ENCODE measurements around the gene DQX1. TPM values are rescaled to one million over a fixed set of nuclear protein-coding genes. Genes with fewer than 3 reads are reported as not detected.
A peak's percentile ranks its signal among the peaks of the same experiment; 100 is the strongest.
"Not testable (repeated sequence)": the region's sequence is repeated elsewhere in the genome, so short reads cannot be mapped to it uniquely, and the experiment has no call there.

DQX1 gene
- total and polyA plus RNA-seq, 4 donors = 0.05 to 1.0 (median 0.08) TPM; not detected in 1

DNA sequence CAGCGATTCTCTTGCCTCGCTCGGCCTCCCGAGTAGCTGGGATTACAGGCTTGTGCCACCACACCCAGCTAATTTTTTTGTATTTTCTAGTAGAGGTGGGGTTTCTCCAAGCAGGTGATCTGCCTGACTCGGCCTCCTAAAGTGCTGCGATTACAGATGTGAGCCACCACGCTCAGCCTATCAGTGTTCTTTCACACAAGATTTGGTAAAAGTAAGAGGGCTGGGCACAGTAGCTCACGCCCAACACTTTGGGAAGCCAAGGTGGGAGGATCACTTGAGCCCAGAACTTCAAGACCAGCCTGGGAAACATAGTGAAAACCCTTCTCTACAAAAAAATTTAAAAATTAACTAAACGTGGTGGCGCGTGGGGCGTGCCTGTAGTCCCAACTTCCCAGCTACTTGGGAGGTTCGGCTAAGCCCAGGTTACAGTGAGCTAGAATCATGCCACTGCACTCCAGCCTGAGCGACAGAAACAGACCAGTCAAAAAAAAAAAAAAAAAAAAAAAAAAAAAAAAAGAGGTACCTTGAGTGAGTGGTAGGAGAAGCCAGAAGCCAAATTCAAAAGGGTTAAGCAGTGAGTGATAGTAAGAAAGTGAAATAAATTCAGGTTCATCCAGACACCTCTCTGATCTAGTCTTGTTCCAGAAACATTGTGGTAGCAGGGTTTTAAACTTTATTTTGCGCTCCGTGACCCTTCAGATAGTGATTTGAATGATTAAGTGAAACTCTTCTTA lies 54.5 kb downstream of the DQX1 start:
- H3K27ac ChIP-seq (ENCODE audit: low read depth in 1 of 2, low read length in 2 of 2) = peak overlapping the region; percentile 88 to 96
- peak overlapping the region; percentile 65 to 97 (median 87) for H3K4me3 ChIP-seq (ENCODE audit: low read depth in 1 of 3, low read length in 3 of 3)
- H3K4me1 ChIP-seq (ENCODE audit: control insufficient read depth in 4 of 4, insufficient read depth in 4 of 4, low read length in 3 of 4) = peaks cover 8 to 19% (median 16%) of the 10 kb centered on the region in 4 donors
- TF ChIP-seq YY1 (IDR thresholded peaks at IDR 0.05) (no peak), RAD21 (IDR thresholded peaks at IDR 0.05) (no peak), SP1 (IDR thresholded peaks at IDR 0.05) (no peak), FOXA1 (IDR thresholded peaks at IDR 0.05) (no peak), FOXA2 (IDR thresholded peaks at IDR 0.05) (no peak), RXRA (IDR thresholded peaks at IDR 0.05) (no peak), JUND (IDR thresholded peaks at IDR 0.05) (no peak)
- TF ChIP-seq, protein P1, sequence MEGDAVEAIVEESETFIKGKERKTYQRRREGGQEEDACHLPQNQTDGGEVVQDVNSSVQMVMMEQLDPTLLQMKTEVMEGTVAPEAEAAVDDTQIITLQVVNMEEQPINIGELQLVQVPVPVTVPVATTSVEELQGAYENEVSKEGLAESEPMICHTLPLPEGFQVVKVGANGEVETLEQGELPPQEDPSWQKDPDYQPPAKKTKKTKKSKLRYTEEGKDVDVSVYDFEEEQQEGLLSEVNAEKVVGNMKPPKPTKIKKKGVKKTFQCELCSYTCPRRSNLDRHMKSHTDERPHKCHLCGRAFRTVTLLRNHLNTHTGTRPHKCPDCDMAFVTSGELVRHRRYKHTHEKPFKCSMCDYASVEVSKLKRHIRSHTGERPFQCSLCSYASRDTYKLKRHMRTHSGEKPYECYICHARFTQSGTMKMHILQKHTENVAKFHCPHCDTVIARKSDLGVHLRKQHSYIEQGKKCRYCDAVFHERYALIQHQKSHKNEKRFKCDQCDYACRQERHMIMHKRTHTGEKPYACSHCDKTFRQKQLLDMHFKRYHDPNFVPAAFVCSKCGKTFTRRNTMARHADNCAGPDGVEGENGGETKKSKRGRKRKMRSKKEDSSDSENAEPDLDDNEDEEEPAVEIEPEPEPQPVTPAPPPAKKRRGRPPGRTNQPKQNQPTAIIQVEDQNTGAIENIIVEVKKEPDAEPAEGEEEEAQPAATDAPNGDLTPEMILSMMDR (IDR thresholded peaks at IDR 0.05; ENCODE audit: low read depth, low read length, missing input control) = no peak
- TF ChIP-seq, protein P2, sequence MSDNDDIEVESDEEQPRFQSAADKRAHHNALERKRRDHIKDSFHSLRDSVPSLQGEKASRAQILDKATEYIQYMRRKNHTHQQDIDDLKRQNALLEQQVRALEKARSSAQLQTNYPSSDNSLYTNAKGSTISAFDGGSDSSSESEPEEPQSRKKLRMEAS (IDR thresholded peaks at IDR 0.05) = no peak
- TF ChIP-seq, protein P3, sequence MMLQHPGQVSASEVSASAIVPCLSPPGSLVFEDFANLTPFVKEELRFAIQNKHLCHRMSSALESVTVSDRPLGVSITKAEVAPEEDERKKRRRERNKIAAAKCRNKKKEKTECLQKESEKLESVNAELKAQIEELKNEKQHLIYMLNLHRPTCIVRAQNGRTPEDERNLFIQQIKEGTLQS (IDR thresholded peaks at IDR 0.05) = no peak
- WGBS = 32% methylated on average over 16 of the region's 16 CpGs
- no peak for DNase-seq (ENCODE audit: low spot score)
- no peaks in the 10 kb centered on the region for H3K27me3 ChIP-seq (ENCODE audit: control insufficient read depth in 4 of 4, insufficient read depth in 4 of 4, low read length in 3 of 4)
- peaks cover 2 to 13% (median 12%) of the 10 kb centered on the region in 4 donors for H3K36me3 ChIP-seq (ENCODE audit: control insufficient read depth in 4 of 4, insufficient read depth in 3 of 4, low read depth in 1 of 4, low read length in 3 of 4)
- no peaks in the 10 kb centered on the region for H3K9me3 ChIP-seq (ENCODE audit: control insufficient read depth in 4 of 4, low read length in 3 of 4)
- H3K9ac ChIP-seq (ENCODE audit: low read depth in 1 of 2, low read length in 2 of 2) = peak overlapping the region; percentile 86 to 91

DNA sequence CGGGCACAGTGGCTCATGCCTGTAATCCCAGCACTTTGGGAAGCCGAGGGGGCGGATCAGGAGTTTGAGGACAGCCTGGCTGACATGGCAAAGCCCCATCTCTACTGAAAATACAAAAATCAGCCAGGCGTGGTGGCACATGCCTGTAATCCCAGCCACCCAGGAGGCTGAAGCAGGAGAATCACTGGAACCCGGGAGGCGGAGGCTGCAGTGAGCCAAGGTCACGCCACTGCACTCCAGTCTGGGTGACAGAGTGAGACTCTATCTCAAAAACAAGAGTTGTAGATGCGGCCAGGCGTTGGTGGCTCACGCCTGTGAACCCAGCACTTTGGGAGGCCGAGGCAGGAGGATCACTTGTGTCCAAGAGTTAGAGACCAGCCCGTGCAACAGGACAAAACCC lies 55.3 kb downstream of the DQX1 start:
- peaks cover 8 to 23% (median 19%) of the 10 kb centered on the region in 4 donors for H3K4me1 ChIP-seq (ENCODE audit: control insufficient read depth in 4 of 4, insufficient read depth in 4 of 4, low read length in 3 of 4)
- not testable (repeated sequence) for H3K9ac ChIP-seq (ENCODE audit: low read depth in 1 of 2, low read length in 2 of 2); H3K27ac ChIP-seq (ENCODE audit: low read depth in 1 of 2, low read length in 2 of 2)

More for the DNA sequence above, 55.3 kb downstream of the DQX1 start:
- H3K4me3 ChIP-seq (ENCODE audit: low read depth in 1 of 3, low read length in 3 of 3); H3K27me3 ChIP-seq (ENCODE audit: control insufficient read depth in 4 of 4, insufficient read depth in 4 of 4, low read length in 3 of 4); H3K9me3 ChIP-seq (ENCODE audit: control insufficient read depth in 4 of 4, low read length in 3 of 4); DNase-seq (ENCODE audit: low spot score): not testable (repeated sequence)
- 97% methylated on average over 12 of the region's 12 CpGs for WGBS
- H3K36me3 ChIP-seq (ENCODE audit: control insufficient read depth in 4 of 4, insufficient read depth in 3 of 4, low read depth in 1 of 4, low read length in 3 of 4) = peaks cover 2 to 13% (median 12%) of the 10 kb centered on the region in 4 donors

Other genes starting within 250 kb of the DQX1 start
- gene SLC4A5, start 182.8 kb downstream of the DQX1 start, total RNA-seq = under 1 TPM; 0.42 to 0.50 TPM
- under 1 TPM; 0.12 to 0.15 TPM for gene SLC4A5, start 182.8 kb downstream of the DQX1 start, polyA plus RNA-seq
- gene DCTN1, start 145.9 kb downstream of the DQX1 start, total RNA-seq = 10 to 100 TPM; 34.8 to 40.9 TPM
- 10 to 100 TPM; 29.7 to 32.1 TPM for gene DCTN1, start 145.9 kb downstream of the DQX1 start, polyA plus RNA-seq
- under 1 TPM; 0.08 to 0.23 TPM for gene C2orf81, start 104.6 kb downstream of the DQX1 start, total RNA-seq
- gene C2orf81, start 104.6 kb downstream of the DQX1 start, polyA plus RNA-seq = under 1 TPM; 0.35 to 0.44 TPM
- 1 to 10 TPM; 1.7 to 4.2 TPM for gene WDR54, start 104.5 kb downstream of the DQX1 start, total RNA-seq
- 1 to 10 TPM; 3.0 to 3.2 TPM for gene WDR54, start 104.5 kb downstream of the DQX1 start, polyA plus RNA-seq
- gene RTKN, start 84.3 kb downstream of the DQX1 start, total RNA-seq = 10 to 100 TPM; 27.8 to 98.0 TPM
- 10 to 100 TPM; 54.4 to 91.7 TPM for gene RTKN, start 84.3 kb downstream of the DQX1 start, polyA plus RNA-seq
- gene INO80B, start 71.1 kb downstream of the DQX1 start, total RNA-seq = 10 to 100 TPM in 1 of 2 donors, 1 to 10 TPM in 1; 7.0 to 14.8 TPM
- 10 to 100 TPM in 1 of 2 donors, 1 to 10 TPM in 1; 2.7 to 14.0 TPM for gene INO80B, start 71.1 kb downstream of the DQX1 start, polyA plus RNA-seq
- gene WBP1, start 67.8 kb downstream of the DQX1 start, total RNA-seq = 10 to 100 TPM; 23.5 to 26.2 TPM
- 10 to 100 TPM; 19.2 to 45.0 TPM for gene WBP1, start 67.8 kb downstream of the DQX1 start, polyA plus RNA-seq
- gene MOGS, start 60.8 kb downstream of the DQX1 start, total RNA-seq = 10 to 100 TPM; 23.4 to 50.0 TPM
- gene MOGS, start 60.8 kb downstream of the DQX1 start, polyA plus RNA-seq = 10 to 100 TPM; 21.2 to 38.6 TPM
- 10 to 100 TPM; 12.6 to 21.0 TPM for gene MRPL53, start 53.6 kb downstream of the DQX1 start, total RNA-seq
- gene MRPL53, start 53.6 kb downstream of the DQX1 start, polyA plus RNA-seq = 10 to 100 TPM; 51.1 to 72.5 TPM
- 10 to 100 TPM; 13.4 to 28.3 TPM for gene CCDC142, start 43.2 kb downstream of the DQX1 start, total RNA-seq
- 1 to 10 TPM; 5.1 to 8.3 TPM for gene CCDC142, start 43.2 kb downstream of the DQX1 start, polyA plus RNA-seq
- 10 to 100 TPM in 1 of 2 donors, 1 to 10 TPM in 1; 9.9 to 26.4 TPM for gene TTC31, start 43.1 kb downstream of the DQX1 start, total RNA-seq
- gene TTC31, start 43.1 kb downstream of the DQX1 start, polyA plus RNA-seq = 10 to 100 TPM; 15.3 to 16.3 TPM
- 1 to 10 TPM in 1 of 2 donors, under 1 TPM in 1; 0.84 to 2.7 TPM for gene LBX2, start 26.6 kb downstream of the DQX1 start, total RNA-seq
- gene LBX2, start 26.6 kb downstream of the DQX1 start, polyA plus RNA-seq = 1 to 10 TPM; 2.3 to 2.8 TPM
- gene PCGF1, start 18.5 kb downstream of the DQX1 start, total RNA-seq = 10 to 100 TPM in 1 of 2 donors, 1 to 10 TPM in 1; 3.3 to 11.1 TPM
- gene PCGF1, start 18.5 kb downstream of the DQX1 start, polyA plus RNA-seq = 10 to 100 TPM; 10.6 to 12.5 TPM
- not detected for gene TLX2, start 11.8 kb downstream of the DQX1 start, total RNA-seq
- not detected for gene TLX2, start 11.8 kb downstream of the DQX1 start, polyA plus RNA-seq
- gene AUP1, start 3.5 kb upstream of the DQX1 start, total RNA-seq = 100 to 1,000 TPM in 1 of 2 donors, 10 to 100 TPM in 1; 62.6 to 126 TPM
- gene AUP1, start 3.5 kb upstream of the DQX1 start, polyA plus RNA-seq = 100 to 1,000 TPM in 1 of 2 donors, 10 to 100 TPM in 1; 96.4 to 122 TPM
- 10 to 100 TPM; 18.7 to 81.8 TPM for gene HTRA2, start 3.7 kb upstream of the DQX1 start, total RNA-seq
- gene HTRA2, start 3.7 kb upstream of the DQX1 start, polyA plus RNA-seq = 10 to 100 TPM; 13.3 to 18.2 TPM
- 1 to 10 TPM; 1.6 to 2.8 TPM for gene LOXL3, start 27.7 kb upstream of the DQX1 start, total RNA-seq
- under 1 TPM; 0.31 to 0.98 TPM for gene LOXL3, start 27.7 kb upstream of the DQX1 start, polyA plus RNA-seq
- 1 to 10 TPM; 4.6 to 8.6 TPM for gene DOK1, start 28.5 kb upstream of the DQX1 start, total RNA-seq
- 1 to 10 TPM; 2.0 to 3.6 TPM for gene DOK1, start 28.5 kb upstream of the DQX1 start, polyA plus RNA-seq
- under 1 TPM; under 0.01 to 0.09 TPM for gene M1AP, start 122.1 kb upstream of the DQX1 start, total RNA-seq
- gene M1AP, start 122.1 kb upstream of the DQX1 start, polyA plus RNA-seq = under 1 TPM; 0.06 to 0.38 TPM
- 1 to 10 TPM in 1 of 2 donors, under 1 TPM in 1; 0.92 to 1.1 TPM for gene SEMA4F, start 128.0 kb upstream of the DQX1 start, total RNA-seq
- under 1 TPM; 0.57 to 0.99 TPM for gene SEMA4F, start 128.0 kb upstream of the DQX1 start, polyA plus RNA-seq

Data from liver (tissue), 9 donors.